ENCODE results near the gene TAS2R38.

- TF ChIP-seq EZH2phosphoT487 (IDR thresholded peaks at IDR 0.05) (no peak), CTCF (IDR thresholded peaks at IDR 0.05) (no peak), EZH2 (IDR thresholded peaks at IDR 0.05) (no peak)
Measured at GRCh38 chr7:141928146-141928844, 45.3 kb downstream of the TAS2R38 start.

All from neural progenitor cell (in vitro differentiated cells).